Fibroblast of skin of left quadriceps (primary cell): Measurements from ENCODE around the gene CNNM1.

Source experiments
- DNase-seq, 2 experiments: peaks; one replicate each; pipeline ENCODE4 v3.0.0-alpha.2; 2013; ENCODE audit warnings: low read depth in 2 of 2

The CNNM1 gene

GRCh38 chr10:99418910-99419624 lies 89.9 kb downstream of the CNNM1 start:
- no peak for DNase-seq

GRCh38 chr10:99419688-99420087 lies 90.5 kb downstream of the CNNM1 start:
- DNase-seq, result no peak

GRCh38 chr10:99421233-99421739 lies 92.1 kb downstream of the CNNM1 start:
- no peak for DNase-seq

GRCh38 chr10:99422529-99423096 lies 93.5 kb downstream of the CNNM1 start:
- DNase-seq, result no peak

GRCh38 chr10:99424656-99425055 lies 95.5 kb downstream of the CNNM1 start:
- DNase-seq, result no peak

- DNase-seq, result no peak
These were observed 96.0 kb downstream of the CNNM1 start for GRCh38 chr10:99425204-99425603.

- DNase-seq, result no peak
These were observed 97.5 kb downstream of the CNNM1 start for GRCh38 chr10:99426689-99427088.

GRCh38 chr10:99427566-99428190 lies 98.5 kb downstream of the CNNM1 start:
- DNase-seq, result no peak

GRCh38 chr10:99429517-99430095 lies 100.5 kb downstream of the CNNM1 start:
- no peak for DNase-seq

GRCh38 chr10:99430116-99430450 lies 100.9 kb downstream of the CNNM1 start:
- DNase-seq, result no peak

- peak; percentile 98 for DNase-seq
These were observed 101.5 kb downstream of the CNNM1 start, which contains the start of gene GOT1 for GRCh38 chr10:99430451-99431189. Gene GOT1, minus strand, starts transcription at chr10:99430624. Its CDS starts 59 bp downstream, at chr10:99430565.

- no peak for DNase-seq
These were observed 102.1 kb downstream of the CNNM1 start for GRCh38 chr10:99431190-99431760.

GRCh38 chr10:99432047-99432446 lies 102.9 kb downstream of the CNNM1 start:
- DNase-seq, result no peak

GRCh38 chr10:99432881-99433280 lies 103.7 kb downstream of the CNNM1 start:
- no peak for DNase-seq

GRCh38 chr10:99433378-99434020 lies 104.3 kb downstream of the CNNM1 start:
- DNase-seq, result no peak

- DNase-seq, result peak; percentile 23 to 29
These were observed 107.0 kb downstream of the CNNM1 start for GRCh38 chr10:99435986-99436638.

- no peak for DNase-seq
These were observed 109.7 kb downstream of the CNNM1 start for GRCh38 chr10:99438890-99439289.

- DNase-seq, result no peak
These were observed 113.2 kb downstream of the CNNM1 start for GRCh38 chr10:99442394-99442793.

- DNase-seq, result no peak
These were observed 114.3 kb downstream of the CNNM1 start for GRCh38 chr10:99443500-99443899.
